ENCODE measurements around the gene C1orf210.
A peak's percentile ranks its signal among the peaks of the same experiment; 100 is the strongest.

The C1orf210 gene

GRCh38 chr1:43272161-43272560, 13.2 kb downstream of the C1orf210 start:
- DNase-seq, result no peak

- DNase-seq, result peak; percentile 37
Measured at GRCh38 chr1:43271186-43272118, 13.9 kb downstream of the C1orf210 start.

GRCh38 chr1:43270421-43271095, 14.8 kb downstream of the C1orf210 start:
- DNase-seq, result no peak

GRCh38 chr1:43269627-43270375, 15.6 kb downstream of the C1orf210 start, which contains the start of gene TMEM125:
TSS of gene TMEM125 (plus strand) at chr1:43269983. CDS start at chr1:43272723, 2,740 bp downstream.
- DNase-seq, result no peak

GRCh38 chr1:43267818-43268425, 17.5 kb downstream of the C1orf210 start:
- no peak for DNase-seq

- peak; percentile 68 for DNase-seq
Measured at GRCh38 chr1:43267291-43267805, 18.0 kb downstream of the C1orf210 start.

GRCh38 chr1:43266881-43267280, 18.5 kb downstream of the C1orf210 start:
- no peak for DNase-seq

GRCh38 chr1:43265431-43265830, 19.9 kb downstream of the C1orf210 start:
- DNase-seq, result no peak

GRCh38 chr1:43258370-43258769, 27.0 kb downstream of the C1orf210 start:
- DNase-seq, result no peak

- DNase-seq, result no peak
Measured at GRCh38 chr1:43256675-43257570, 28.5 kb downstream of the C1orf210 start.

- DNase-seq, result no peak
Measured at GRCh38 chr1:43255438-43256210, 29.8 kb downstream of the C1orf210 start.

GRCh38 chr1:43253876-43254275, 31.5 kb downstream of the C1orf210 start:
- no peak for DNase-seq

GRCh38 chr1:43253173-43253572, 32.2 kb downstream of the C1orf210 start:
- DNase-seq, result no peak

GRCh38 chr1:43252225-43252624, 33.2 kb downstream of the C1orf210 start:
- DNase-seq, result no peak

GRCh38 chr1:43251024-43251423, 34.4 kb downstream of the C1orf210 start:
- DNase-seq, result no peak

GRCh38 chr1:43250351-43250761, 35.0 kb downstream of the C1orf210 start:
- DNase-seq, result no peak

GRCh38 chr1:43247256-43247921, 38.0 kb downstream of the C1orf210 start:
- DNase-seq, result no peak

GRCh38 chr1:43246466-43247213, 38.7 kb downstream of the C1orf210 start:
- no peak for DNase-seq

GRCh38 chr1:43243299-43243698, 42.1 kb downstream of the C1orf210 start:
- no peak for DNase-seq
